Esophagus squamous epithelium (tissue), 4 donors: ENCODE results near the gene SMARCA4.

Experiments used
- POLR2A ChIP-seq, 4 donors: fragments of 450-650 bp; IDR thresholded peaks; one replicate each; pipeline ENCODE4 v1.6.1; 2017; ENCODE audit warnings: antibody characterized with exemption in 4 of 4, mild to moderate bottlenecking in 4 of 4, moderate library complexity in 3 of 4
- TF ChIP-seq, protein P1 (sequence below), 6 experiments: fragments of 450-650 bp in 4 of 6; fragments of 200-600 bp in 2 of 6; sonication (generic) in 2 of 6; IDR thresholded peaks; one replicate each; pipeline ENCODE4 v1.5.1; 2016 to 2019; ENCODE audit warnings: antibody characterized with exemption in 6 of 6, mild to moderate bottlenecking in 4 of 6, moderate library complexity in 4 of 6

DNA sequence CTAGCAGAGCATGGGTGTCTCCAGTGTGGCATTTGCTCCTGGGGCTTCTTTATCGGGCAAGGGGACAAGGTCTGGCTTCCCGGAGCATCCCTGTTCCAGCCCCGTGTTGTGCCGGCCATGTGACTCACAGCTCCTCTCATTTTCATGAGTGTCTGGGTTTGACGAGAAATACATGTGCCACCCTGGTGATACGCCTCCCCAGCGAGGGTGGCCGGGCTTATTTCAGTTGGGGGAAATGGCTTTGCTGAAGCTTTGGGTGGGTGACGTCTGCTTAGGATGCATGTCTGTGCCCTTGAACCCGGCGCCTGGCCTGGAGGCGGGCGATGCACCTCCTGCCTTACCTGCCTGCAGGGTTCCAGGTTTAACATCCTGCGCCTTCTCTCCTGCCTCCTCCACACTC is 66.6 kb downstream of the SMARCA4 start:
- no peak for TF ChIP-seq POLR2A (IDR thresholded peaks at IDR 0.05)
- TF ChIP-seq, protein P1, sequence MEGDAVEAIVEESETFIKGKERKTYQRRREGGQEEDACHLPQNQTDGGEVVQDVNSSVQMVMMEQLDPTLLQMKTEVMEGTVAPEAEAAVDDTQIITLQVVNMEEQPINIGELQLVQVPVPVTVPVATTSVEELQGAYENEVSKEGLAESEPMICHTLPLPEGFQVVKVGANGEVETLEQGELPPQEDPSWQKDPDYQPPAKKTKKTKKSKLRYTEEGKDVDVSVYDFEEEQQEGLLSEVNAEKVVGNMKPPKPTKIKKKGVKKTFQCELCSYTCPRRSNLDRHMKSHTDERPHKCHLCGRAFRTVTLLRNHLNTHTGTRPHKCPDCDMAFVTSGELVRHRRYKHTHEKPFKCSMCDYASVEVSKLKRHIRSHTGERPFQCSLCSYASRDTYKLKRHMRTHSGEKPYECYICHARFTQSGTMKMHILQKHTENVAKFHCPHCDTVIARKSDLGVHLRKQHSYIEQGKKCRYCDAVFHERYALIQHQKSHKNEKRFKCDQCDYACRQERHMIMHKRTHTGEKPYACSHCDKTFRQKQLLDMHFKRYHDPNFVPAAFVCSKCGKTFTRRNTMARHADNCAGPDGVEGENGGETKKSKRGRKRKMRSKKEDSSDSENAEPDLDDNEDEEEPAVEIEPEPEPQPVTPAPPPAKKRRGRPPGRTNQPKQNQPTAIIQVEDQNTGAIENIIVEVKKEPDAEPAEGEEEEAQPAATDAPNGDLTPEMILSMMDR (IDR thresholded peaks at IDR 0.05) = no peak
